GM12874 (cell line): ENCODE measurements around the gene ANKRD37.

ENCODE experiments used
- TF ChIP-seq, protein P1 (sequence below): IDR thresholded peaks from 2 replicates; pipeline ENCODE4 v1.5.1; 2011; ENCODE audit warnings: low read depth, mild to moderate bottlenecking, control low read depth, low read length, moderate library complexity; ENCODE audit not compliant: insufficient read depth

The ANKRD37 gene, protein sequence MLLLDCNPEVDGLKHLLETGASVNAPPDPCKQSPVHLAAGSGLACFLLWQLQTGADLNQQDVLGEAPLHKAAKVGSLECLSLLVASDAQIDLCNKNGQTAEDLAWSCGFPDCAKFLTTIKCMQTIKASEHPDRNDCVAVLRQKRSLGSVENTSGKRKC

DNA sequence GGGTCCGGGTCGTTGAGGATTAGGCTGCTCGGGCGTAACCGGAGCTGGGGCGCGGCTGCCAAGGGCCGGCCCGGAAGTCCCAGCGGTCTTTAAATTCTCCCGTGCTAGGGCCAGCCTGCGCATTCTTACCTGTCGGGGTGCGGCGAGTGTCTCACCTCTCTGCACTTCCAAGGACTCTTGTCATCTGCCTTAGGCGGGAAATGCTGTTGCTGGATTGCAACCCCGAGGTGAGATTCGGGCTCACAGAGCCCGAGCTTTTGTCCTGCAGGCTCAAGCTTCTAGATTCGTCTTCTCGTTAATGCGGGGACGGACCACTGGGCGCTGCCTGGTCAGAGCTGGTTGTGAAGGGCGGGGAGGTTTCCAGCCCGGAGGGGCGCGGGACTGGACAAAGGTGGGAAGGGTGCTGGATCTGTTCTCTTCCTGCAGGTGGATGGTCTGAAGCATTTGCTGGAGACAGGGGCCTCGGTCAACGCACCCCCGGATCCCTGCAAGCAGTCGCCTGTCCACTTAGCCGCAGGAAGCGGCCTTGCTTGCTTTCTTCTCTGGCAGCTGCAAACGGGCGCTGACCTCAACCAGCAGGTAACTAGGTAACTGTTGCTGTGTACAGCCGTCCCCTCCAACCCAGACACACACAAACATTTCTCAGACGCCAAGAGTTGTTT, at the start of gene ANKRD37:
ANKRD37 (plus strand) TSS at position 118 of the 662 bp plus-strand sequence; CDS start at position 201, 83 bp downstream.
- TF ChIP-seq, protein P1, sequence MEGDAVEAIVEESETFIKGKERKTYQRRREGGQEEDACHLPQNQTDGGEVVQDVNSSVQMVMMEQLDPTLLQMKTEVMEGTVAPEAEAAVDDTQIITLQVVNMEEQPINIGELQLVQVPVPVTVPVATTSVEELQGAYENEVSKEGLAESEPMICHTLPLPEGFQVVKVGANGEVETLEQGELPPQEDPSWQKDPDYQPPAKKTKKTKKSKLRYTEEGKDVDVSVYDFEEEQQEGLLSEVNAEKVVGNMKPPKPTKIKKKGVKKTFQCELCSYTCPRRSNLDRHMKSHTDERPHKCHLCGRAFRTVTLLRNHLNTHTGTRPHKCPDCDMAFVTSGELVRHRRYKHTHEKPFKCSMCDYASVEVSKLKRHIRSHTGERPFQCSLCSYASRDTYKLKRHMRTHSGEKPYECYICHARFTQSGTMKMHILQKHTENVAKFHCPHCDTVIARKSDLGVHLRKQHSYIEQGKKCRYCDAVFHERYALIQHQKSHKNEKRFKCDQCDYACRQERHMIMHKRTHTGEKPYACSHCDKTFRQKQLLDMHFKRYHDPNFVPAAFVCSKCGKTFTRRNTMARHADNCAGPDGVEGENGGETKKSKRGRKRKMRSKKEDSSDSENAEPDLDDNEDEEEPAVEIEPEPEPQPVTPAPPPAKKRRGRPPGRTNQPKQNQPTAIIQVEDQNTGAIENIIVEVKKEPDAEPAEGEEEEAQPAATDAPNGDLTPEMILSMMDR = no peak

DNA sequence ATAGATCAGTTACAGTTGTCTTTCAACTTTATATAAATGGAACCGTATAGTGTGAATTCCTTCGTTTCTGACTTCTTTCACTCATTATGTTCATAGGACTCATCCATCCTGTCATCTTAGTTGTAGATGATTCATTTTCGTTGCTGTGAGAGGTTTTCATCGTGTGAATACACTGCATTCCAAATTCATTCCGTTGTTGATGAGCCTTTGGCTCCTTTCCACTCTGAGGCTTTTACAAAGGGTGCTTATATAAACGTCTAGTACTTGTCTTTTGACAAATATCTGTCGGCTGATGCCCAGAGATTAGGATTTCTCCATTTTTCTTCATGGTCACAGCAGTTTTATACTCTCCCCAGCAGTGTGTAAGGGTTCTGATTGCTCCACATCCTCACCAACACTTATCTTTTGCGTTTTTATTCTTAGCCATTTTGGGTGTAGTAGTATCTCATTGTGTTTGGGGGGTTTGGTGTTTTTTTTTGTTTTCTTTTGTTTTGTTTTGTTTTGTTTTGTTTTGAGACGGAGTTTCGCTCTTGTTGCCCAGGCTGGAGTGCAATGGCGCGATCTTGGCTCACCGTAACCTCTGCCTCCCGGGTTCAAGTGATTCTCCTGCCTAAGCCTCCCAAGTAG, 49.6 kb upstream of the ANKRD37 start:
- TF ChIP-seq, protein P1 = no peak

DNA sequence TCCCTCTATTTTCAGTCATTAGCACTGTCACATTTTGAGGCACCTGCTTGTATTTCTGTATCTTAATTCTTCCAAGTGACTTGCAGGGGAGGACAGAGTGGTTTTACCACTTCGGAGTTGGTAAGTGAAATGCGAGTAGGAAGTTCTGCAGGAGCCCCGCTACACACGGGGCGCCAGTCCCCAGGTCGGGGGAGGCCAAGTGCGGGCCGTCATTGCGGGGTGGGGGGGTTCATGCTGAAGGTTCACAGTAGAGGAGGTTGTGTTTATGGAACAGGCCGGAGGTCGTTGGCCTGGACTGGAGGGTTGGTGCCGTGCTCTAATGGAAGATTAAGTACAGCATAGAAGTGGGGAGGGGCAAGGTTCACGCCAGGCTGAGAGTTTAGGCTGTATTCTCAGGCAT, 45.0 kb upstream of the ANKRD37 start:
- TF ChIP-seq, protein P1 = no peak

DNA sequence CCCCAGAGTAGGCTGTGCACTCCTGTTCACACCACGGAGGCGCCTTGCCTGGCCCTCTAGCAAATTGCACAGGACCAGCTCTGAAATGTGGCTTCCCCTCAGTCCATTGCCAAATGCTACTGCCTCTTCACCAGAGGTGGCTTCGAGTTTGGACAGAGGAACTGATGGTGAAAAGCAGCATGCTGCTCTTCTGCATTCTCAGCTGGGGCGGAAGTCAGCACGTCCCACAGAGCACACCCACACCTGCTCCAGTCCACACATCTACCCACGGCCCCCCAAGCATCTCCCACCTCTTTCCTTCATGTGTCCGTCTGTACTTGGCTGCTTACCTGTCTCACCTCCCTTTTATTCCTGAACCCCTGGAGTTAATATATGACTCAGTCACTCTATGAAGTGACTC, 44.4 kb upstream of the ANKRD37 start:
- TF ChIP-seq, protein P1 = no peak

DNA sequence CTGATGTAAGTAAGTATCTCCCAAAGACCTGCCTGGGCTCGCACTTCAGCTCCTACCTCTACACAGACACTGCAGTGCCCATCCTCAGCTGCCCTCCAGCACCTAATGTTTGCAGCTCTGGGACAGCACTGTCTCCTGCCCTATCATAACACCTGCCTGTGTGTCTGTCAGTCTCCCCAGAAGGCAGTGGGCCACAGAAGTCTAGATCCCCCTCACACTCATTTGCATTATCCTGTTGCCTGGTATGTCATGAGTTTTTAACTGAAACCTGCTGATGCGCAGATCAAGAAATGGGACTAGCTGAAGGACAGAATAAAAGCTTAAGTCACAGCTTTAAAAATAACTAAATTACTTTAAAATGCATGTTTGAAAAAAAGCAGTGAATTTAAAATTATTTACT, 43.9 kb upstream of the ANKRD37 start:
- TF ChIP-seq, protein P1 = no peak

DNA sequence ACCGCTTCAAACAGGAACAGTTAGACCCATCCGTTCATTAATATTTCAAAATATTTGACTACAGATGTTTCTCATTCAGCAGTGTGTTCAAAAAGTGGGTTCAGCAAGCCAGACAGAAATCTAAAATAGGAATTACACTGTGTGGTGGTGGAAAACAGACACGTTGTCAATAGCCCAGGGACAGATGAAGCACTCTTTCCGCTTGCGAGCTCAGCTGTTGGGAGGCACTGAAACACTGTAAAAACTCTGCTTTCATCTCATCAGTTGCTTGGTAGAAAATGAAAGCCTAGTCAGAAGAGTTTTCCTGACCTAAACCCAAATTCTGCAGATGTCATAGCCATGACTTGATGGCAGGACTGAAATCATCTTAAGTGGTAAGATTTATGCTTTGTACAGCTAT, 39.4 kb upstream of the ANKRD37 start:
- TF ChIP-seq, protein P1 = no peak

DNA sequence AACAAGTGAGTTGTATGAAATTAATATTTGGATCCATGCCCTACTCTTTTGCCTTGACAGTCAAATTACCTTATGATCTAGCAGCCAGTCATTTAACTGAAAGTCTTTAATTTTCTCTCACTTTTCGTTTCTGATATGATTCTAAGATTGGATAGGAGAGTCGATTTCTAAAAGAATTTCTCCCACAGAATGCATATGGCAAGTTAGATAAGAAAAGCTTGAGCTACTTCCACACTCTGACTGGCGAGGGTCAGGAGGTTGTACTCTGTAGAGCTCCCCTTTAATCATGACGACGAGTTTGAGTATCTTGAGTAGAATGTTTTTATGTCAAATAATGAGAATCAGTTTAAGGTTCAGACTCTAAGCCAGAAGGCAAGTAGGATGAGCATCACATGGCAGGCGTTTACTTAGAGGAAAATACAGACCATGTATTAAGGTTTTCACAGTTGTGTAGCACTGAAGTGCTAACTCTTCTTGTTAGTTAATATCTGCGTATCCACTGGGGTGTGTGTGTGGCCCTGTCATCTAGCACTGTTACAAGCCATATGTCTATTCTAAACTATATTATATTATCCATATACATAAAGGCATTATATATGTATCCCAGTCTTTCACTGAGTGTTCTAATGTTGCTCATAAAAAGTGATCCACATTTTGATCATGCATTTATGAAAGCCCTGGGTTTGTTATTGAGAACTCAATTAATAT, 38.8 kb upstream of the ANKRD37 start:
- TF ChIP-seq, protein P1 = no peak
